HG02588 (cell line): ENCODE measurements around the gene NAV3.

Experiments
- ATAC-seq: cut with Tn5 transposase; IDR thresholded peaks from one replicate; pipeline ENCODE4 v1.9.1; 2021; ENCODE audit warnings: mild to moderate bottlenecking, moderate library complexity; ENCODE audit not compliant: unreplicated experiment

Gene NAV3

DNA sequence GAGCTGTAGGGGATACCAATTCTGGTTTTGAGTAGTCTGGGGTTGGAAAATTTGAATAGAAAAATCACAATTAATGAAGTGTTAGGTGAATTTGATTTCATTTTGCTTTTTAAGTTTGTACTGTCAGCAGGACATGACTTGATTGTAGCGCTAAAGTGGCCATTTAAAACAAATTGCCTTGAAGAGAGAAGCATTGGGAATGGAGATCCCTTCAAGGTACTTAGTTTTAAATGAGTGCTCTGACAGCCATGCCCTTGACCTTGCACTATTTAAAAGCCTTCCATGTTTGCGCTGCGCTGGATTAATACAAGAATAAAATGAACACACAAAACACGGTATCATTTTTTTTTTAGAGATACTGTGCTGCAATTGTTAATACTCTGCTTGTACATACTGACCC, 345.9 kb downstream of the NAV3 start:
- no peak for ATAC-seq

DNA sequence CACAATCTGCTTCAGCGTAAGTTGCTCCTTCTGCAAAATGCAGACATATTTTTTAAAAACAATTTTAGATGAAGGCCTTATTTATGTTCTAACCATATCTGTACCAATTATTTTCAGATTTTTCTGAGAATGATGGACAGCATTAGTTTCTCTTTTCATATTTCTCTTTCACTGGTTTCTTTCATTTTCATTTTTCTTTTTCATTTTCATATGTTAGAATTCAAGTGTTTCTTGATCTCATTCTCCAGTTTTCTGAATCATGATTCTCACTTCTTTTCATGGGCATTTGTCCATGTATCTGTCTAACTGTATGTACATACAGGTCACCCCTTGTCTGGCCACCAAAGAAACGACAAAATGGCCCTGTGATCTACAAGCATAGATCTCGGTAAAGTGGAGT, 346.6 kb downstream of the NAV3 start:
- ATAC-seq, result no peak

DNA sequence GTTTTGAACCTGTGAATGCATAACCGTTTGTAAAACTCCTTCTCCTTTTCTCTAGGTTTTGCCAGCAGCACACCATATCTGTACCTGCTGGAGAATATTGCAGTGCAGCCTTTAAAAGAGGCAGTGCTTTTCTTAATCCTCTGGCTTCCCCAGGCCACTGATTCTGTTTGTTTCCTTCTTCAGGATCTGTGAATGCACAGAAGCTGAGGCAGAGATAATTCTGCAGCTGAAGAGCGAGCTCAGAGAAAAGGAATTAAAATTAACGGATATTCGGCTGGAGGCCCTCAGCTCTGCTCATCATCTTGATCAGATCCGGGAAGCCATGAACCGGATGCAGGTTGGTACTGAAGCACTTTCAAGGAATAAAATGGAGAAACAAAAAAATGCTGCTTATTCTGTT, 348.7 kb downstream of the NAV3 start:
- ATAC-seq, result no peak

DNA sequence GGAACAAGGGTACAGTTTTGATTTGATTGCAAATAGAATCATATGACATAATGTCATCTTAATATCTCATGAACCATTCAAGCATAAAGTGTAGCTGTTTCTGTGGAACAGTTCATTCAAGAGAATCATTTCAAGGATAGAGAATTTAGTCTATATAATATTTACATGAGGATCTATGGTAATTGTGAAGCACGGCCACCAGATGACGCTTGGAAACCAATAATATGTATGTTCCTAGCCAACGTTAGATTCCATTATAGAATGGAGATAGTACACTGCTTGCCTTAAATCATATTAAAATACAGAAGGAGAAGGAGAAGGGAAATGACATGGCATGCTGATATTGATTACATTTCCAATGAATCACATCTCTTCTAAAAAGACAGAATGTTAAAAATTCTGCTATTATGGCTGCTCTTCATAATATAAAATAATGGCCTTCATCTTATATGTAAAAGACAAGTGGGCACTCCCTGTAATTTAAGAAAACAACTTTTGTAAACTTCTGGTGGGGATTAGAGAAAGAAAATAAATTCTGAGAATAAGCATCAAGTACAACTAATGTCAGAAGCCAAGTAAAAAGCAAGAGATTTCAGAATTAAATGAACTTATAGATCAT, 351.0 kb downstream of the NAV3 start:
- ATAC-seq, result no peak

DNA sequence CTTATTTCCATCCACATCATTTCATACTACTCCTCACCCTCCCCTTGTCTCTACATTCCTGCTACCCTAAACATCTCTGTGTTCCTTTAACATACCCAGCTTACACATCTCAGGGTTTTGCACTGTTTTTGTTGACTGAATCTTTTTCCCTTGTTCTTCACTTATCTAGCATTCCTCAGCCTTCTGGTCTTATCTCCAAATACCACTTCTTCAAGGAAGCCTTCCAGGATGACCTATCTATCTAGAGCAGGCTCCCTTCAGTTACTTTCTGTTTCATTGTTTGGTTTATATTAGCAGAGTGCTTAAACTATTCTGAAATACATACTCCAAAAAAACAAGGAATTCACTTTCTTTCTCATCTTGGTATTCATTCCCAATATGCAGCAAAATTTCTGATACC, 353.1 kb downstream of the NAV3 start:
- no peak for ATAC-seq

DNA sequence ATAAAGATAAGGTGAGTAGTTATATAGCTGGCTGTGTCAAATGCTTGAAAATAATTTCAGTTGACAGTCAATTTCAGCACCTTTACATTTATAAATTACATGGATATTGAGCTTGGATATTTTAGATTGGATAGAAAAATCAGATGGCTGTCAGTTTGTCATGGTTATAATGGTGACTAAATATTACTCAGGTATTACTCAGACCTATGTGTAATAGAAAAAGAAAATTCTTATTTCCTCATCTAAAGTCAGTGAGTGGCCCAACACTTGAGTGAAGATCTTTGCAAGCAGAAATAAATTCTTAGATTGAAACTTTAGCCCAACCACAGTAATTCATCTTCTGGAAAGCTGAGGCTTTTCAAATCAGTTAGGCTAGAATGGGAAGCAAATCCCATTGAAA, 354.4 kb downstream of the NAV3 start:
- ATAC-seq, result no peak

DNA sequence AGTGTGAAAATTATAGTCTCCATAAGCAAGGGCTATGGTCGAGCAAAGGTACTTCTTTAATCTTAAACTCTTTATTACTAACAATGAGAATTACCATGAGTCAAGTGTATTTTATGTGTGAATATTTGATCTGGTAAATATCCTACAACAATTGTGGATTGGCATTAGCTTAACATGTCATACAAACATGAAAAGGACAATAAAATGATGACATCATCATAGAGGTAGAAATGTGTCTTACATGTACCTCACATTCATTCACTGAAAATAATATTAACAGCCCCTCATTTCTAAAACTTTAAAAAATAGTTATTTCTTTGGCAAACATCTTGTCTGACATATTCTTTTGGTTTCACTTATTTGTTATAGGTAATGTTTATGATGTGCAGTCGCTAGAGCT, 355.0 kb downstream of the NAV3 start:
- no peak for ATAC-seq

DNA sequence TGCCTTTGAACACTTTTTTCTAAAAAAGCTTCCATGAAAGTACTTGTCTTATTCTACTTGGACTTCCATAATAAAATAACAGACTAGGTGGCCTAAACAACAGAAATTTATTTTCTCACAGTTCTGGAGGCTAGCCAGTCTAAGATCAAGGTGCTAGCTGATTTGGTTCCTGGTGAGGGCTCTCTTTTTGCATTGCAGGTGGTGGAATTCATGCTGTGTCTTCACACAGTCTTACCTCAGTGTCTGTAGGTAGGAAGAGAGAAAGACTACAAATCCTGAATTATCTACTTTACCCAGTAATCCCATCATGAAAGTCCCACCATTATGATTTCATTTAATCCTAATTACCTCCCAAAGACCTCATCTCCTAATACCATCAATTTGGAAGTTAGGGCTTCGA, 356.0 kb downstream of the NAV3 start:
- ATAC-seq, result no peak

DNA sequence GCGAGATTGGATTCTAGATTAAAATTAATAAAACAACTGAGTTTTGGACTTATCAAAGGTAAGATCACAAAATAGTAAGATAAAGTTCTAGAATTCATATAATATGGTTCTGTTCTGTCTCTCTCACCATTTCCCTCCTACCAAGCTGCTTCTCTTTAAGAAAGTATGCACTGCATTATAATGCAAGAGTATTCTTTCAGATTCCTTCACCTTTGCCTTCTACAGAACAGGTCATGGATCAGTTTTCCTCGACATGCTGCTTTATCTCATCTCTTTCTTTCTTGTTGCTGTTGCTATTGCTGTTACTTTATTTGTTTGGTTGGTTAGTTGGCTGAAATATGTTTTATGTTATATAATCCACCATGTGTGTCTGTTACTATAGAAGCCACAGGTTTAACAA, 357.0 kb downstream of the NAV3 start:
- no peak for ATAC-seq

DNA sequence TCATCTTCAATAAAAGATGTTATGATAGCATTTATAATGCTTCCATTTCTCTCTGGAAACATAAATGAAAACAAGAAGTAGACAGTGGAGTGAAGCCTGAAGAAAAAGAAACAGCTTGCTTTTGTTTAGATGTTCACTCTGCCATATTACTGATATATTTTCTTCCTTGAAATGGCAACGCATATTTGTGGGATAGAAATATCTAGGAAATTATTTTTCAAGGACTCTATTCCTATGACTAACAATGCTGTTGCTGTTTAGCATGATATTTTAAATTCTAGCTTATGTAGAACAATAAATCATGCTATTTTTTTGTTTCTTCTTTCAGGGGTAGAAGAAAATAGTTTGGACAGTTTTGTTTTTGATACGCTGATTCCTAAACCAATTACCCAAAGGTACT, 359.0 kb downstream of the NAV3 start:
- no peak for ATAC-seq

DNA sequence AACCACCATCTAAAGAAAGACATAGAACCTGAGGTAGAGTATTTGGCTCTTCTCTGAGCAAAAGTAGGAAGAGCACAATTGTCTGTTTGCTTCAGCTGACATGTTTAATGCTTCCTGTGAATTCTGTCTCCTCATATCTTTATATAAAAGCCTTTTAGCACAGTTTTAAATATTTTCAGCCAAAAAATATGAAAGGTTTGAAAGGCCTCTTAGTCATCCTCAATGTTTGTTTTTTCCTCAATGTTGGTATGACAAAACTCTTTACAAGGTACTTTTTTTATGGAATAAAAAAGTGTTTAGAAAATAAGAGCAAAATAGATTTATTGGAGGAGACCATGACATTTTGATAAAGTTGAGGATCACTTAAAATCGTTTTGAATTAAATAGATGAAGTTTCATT, 360.9 kb downstream of the NAV3 start:
- no peak for ATAC-seq

DNA sequence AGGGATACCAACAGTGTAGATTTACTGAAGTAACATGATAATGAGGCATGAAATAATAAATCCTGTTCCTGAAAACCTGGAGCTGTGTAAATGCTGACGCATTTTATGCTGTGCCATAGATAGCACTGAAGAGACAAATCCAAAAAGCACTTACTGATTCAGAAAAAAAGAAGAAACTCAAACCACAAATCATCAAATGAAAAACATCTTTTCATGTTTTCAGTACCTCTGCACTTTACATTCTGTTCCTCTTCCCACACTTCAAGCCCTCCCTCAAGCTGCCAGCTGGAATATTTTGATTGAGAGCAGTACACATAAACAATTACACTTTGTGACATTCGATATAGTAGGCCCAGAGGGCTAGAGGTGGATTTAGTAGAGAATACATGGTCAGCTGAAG, 362.3 kb downstream of the NAV3 start:
- no peak for ATAC-seq

DNA sequence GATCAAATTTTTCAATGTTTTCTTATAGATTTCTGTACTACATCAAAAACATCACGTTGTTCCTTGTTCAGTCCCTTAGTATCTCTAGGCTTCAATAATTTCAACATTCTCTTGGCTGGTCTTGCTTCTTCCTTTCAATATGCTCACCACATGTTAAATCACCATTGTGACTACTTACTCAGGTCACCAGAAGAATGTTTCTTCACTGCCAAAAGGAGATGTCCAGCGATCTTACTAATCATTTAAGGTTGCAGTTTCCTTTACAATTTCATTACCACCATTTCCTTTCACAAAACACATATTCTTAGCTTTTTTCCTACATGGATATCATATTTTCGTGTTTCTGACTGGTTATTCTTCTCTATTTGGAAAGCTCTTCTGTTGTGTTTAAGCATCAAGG, 363.8 kb downstream of the NAV3 start:
- no peak for ATAC-seq

DNA sequence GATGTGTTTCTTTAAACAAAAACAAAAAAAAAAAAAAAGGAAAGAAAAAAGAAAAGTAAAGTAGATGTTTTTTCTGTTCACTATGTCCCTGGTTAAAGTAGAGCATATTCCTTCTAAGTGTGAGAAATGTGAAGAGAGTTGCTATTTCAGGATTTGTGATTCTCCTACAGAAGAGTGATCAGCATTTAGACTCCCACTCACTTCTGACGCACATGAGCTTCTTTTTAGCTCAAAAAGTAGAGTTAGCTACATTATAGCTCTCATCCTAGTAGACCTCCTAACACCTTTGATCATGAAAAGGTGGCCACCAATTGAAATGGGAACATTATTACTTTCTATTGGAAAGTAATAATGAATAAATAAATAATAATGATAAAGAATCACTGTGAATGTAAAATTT, 368.2 kb downstream of the NAV3 start:
- no peak for ATAC-seq

DNA sequence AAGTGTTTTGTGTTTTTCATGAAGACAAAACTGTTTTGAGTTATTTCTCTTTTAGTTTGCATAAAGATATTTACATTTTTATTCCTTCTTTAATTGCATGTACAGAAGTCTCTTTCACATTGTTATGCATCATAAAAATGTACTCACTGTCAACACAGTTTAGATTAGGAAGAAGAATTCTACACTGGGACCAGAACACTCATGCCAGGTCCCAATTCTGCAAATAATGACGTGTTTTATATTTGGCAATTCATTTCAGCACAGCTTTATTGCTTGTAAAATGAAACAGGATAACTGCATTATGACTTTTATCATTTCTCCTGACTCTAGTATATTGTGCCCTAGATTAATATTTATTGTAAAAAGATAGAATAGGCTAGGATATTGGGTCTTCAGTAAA, 369.2 kb downstream of the NAV3 start:
- no peak for ATAC-seq

DNA sequence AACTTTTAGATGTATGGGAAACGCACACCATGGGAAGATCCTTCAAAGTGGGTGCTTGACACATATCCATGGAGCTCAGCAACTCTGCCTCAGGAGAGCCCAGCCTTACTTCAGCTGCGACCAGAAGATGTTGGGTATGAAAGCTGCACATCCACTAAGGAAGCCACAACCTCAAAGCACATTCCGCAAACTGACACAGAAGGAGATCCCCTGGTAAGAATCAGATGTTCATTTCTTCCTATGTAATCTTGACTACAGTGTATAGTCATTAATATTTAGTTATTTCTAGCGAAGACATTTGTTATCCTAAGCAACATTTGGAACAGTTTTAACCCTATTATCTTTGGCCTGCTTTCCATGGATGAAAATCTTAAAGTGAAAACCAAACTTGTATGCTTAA, 374.2 kb downstream of the NAV3 start:
- ATAC-seq, result no peak

DNA sequence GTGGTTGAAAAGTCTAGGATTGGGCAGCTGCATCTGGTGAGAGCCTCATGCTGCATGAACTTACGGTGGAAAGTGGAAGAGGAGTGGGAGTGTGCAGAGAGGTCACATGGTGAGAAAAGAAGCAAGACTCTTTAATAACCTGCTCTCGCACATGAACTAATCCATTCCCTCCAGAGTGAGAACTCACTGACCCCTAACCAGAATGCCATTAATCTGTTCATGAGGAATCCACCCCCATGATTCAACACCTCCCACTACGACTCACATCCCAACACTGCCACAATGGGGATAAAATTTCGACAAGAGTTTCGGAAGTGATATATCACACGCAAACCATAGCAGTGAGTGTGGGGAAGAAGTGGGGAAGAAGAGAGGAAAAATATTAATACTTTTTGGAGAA, 377.4 kb downstream of the NAV3 start:
- ATAC-seq, result no peak

DNA sequence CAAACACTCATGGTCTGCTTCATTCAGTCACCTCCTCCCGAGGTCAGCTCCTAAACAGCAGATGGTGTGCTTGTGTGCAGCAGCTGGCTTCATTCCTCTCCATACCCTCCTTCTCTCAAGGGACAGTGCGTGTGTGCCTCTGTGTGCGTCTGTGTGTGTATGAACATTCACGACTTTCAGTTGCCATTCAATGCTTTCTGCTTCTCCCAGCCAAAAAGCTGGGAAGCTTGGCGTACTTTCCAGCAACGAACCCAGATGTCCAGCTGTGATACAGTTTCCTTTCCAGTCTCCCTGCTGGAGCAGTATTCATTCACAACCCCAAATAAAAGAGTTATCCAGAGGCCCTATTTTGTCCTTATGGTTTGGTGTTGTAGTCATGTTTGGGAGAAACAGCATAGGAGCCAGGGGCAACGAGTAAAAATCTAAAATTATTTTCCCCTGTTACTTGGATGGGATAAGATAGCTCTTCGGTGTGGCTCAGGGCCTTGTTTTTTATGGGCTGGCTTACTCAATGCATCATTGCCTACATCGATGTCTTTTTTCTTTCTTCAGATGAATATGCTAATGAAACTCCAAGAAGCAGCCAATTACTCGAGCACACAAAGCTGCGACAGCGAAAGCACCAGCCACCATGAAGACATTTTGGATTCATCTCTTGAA, 379.3 kb downstream of the NAV3 start:
- no peak for ATAC-seq

DNA sequence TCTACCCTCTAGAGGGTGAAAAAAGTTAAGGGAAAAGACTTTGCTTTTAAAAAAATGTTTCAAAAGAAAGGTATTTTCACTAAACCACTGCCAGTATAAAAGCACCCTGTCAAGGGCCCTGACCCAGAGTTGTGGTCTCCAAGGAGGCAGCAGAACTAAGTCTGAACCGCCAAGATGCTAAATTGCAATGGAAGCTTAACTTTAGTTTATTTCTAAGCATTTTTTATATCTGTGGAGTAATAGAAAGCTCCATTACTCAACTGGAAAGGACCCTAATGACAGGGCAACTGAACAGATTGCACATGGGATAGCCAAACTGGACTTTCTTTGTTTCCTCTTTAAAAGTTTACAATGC, 379.8 kb downstream of the NAV3 start:
- no peak for ATAC-seq

DNA sequence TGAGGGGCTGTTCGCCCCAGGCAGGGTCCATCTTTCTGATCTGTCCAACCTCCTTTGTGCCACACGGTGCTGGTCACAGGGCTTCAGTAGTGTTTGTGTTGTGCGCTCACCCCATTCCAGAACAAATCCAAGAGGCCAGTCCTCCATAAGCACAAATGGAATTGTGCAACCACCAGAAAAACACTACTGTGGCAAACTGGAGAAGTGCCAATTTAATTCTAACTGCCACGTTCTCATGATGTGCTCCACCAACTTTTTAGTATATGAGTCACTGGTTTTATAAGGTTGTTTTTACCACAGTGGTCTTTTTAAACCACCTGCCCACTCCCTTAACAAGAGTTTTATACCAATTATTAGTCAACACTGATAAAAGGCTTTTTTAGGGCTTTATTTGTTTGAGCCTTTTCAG, 380.2 kb downstream of the NAV3 start:
- ATAC-seq, result no peak

DNA sequence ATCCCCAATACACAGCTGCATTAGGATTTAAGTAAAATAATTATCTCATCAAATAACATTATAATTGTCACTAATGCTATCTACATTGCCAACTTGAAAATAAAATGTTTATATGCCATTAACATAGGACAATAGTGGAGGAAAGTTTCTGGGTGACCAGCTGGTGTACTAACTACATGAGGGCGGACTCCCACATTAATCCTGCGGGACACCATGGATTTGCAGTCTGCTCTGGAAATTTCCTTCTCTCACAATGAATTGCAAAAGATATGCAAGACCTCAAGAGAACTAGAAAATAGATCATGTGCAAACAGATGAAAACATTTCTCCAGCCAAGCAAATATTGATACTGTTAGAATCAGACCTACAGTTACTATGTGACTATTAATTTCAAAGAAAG, 390.1 kb downstream of the NAV3 start:
- ATAC-seq, result no peak

DNA sequence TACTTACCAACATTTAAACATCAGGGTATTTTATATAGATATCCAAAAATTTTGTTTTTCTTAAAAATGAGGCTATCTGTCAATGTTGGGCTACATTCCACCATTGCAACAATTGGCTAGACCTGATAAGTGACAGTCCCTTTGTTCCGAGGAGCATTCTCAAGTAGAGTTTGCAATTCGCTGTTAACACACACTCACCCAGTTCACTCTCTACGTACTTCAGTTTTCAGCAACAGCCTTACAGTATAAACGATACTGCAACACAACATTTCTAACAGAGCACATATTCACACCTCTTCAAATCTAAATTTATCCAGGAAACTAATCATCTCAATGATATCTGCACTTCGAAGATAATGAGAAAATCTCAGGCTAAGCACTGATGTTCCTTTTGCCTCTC, 393.5 kb downstream of the NAV3 start:
- no peak for ATAC-seq

DNA sequence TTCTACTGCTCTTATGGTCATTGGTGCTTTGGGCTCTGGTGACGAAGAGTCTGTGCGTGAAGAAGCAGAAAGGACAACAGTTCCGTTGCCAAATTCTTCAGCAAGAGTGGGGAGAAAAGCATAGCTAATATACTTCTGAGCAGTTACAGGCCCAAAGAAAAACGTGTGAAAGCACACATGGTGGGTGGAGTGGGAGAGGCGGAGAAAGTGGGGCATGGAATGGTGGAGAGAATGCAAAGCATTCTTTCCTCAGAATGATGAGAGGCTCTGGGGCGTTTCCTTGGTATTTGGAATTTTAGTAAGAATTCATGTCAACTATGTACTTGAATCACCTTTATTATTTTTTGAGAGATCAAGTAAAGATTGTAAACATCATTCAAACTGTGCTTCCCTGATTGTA, 396.1 kb downstream of the NAV3 start:
- no peak for ATAC-seq
